Measurements from ENCODE around the gene ATM. TPM values are rescaled to one million over a fixed set of nuclear protein-coding genes. Genes with fewer than 3 reads are reported as not detected.
"Not testable (repeated sequence)": the region's sequence is repeated elsewhere in the genome, so short reads cannot be mapped to it uniquely, and the experiment has no call there.

ATM gene
- total and polyA plus RNA-seq, 2 donors (not counting 3 experiments of a cell fraction or from before 2014, with no cell fraction given), result 11.8 to 49.7 TPM

GRCh38 chr11:108370990-108371389, 148.1 kb downstream of the ATM start:
- intact Hi-C loops (cut with micrococcal nuclease), result no loop called here
- no peak overlapping the region for H2AFZ ChIP-seq (ENCODE audit: low read depth, low read length)
- dilution Hi-C loops (cut with MboI; ENCODE audit: extremely low pct_ligation_motif_present, low sequenced_read_pairs), result no loop called here
- no peak overlapping the region for H3K4me3 ChIP-seq (replicated peaks in 1 of 3; ENCODE audit: insufficient read depth in 1 of 3, low read depth in 1 of 3, low read length in 3 of 3)
- no peaks in the 10 kb centered on the region for H3K27me3 ChIP-seq (ENCODE audit: control insufficient read depth in 2 of 2, insufficient read depth in 2 of 2, low read length in 2 of 2)
- no peaks in the 10 kb centered on the region for H3K9me1 ChIP-seq (replicated peaks; ENCODE audit: control insufficient read depth, extremely low read depth, insufficient read depth, low read length)
- H3K27ac ChIP-seq (ENCODE audit: insufficient read depth, low read depth, low read length), result no peak overlapping the region
- CTCF ChIA-PET, result no interaction called here
- BruUV-seq (replicated peaks), result no TSS peak
- H3K9me3 ChIP-seq (replicated peaks; ENCODE audit: control insufficient read depth, insufficient read depth, low read length), result no peaks in the 10 kb centered on the region
- POLR2A ChIA-PET, result interaction anchor here (0.6 kb wide), 1 partner anchor 34 kb away, joined by 3 read pairs; no protein-coding TSS in a partner anchor
- TF ChIP-seq GATA2 (IDR thresholded peaks at IDR 0.05; ENCODE audit: insufficient read depth, insufficient read length, low read depth, low read length) (no peak), MYC (IDR thresholded peaks at IDR 0.05; ENCODE audit: low read depth, low read length) (no peak), POLR2A (IDR thresholded peaks at IDR 0.05; ENCODE audit: low read depth, low read length) (no peak), POLR2AphosphoS5 (IDR thresholded peaks at IDR 0.05; ENCODE audit: insufficient read depth, low read depth, low read length) (no peak), FOS (IDR thresholded peaks at IDR 0.05; ENCODE audit: borderline replicate concordance, insufficient read depth, low read length) (no peak), EZH2 (IDR thresholded peaks at IDR 0.05; ENCODE audit: borderline replicate concordance, low read depth, low read length, severe bottlenecking) (no peak), JUN (IDR thresholded peaks at IDR 0.05; ENCODE audit: borderline replicate concordance, insufficient read depth, insufficient read length, low read depth) (no peak)
- TF ChIP-seq, protein P1, sequence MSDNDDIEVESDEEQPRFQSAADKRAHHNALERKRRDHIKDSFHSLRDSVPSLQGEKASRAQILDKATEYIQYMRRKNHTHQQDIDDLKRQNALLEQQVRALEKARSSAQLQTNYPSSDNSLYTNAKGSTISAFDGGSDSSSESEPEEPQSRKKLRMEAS (IDR thresholded peaks at IDR 0.05; ENCODE audit: insufficient read depth, insufficient read length), result no peak
- TF ChIP-seq, protein P2, sequence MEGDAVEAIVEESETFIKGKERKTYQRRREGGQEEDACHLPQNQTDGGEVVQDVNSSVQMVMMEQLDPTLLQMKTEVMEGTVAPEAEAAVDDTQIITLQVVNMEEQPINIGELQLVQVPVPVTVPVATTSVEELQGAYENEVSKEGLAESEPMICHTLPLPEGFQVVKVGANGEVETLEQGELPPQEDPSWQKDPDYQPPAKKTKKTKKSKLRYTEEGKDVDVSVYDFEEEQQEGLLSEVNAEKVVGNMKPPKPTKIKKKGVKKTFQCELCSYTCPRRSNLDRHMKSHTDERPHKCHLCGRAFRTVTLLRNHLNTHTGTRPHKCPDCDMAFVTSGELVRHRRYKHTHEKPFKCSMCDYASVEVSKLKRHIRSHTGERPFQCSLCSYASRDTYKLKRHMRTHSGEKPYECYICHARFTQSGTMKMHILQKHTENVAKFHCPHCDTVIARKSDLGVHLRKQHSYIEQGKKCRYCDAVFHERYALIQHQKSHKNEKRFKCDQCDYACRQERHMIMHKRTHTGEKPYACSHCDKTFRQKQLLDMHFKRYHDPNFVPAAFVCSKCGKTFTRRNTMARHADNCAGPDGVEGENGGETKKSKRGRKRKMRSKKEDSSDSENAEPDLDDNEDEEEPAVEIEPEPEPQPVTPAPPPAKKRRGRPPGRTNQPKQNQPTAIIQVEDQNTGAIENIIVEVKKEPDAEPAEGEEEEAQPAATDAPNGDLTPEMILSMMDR (IDR thresholded peaks at IDR 0.05; ENCODE audit: extremely low read depth in 1 of 2, insufficient read depth in 1 of 2, low read depth in 1 of 2, low read length in 2 of 2), result no peak
- no peaks in the 10 kb centered on the region for H3K36me3 ChIP-seq (ENCODE audit: control insufficient read depth in 2 of 2, extremely low read depth in 1 of 2, insufficient read depth in 2 of 2, low read length in 2 of 2)
- no peaks in the 10 kb centered on the region for H4K20me1 ChIP-seq (replicated peaks; ENCODE audit: control insufficient read depth, extremely low read depth, insufficient read depth, low read length)
- DNase-seq (ENCODE audit: low read depth, low spot score) (no peak), FAIRE-seq (no peak)
- no peak overlapping the region for H3K9ac ChIP-seq (replicated peaks; ENCODE audit: extremely low read depth, insufficient read depth, low read length)
- H3K79me2 ChIP-seq (ENCODE audit: control insufficient read depth, insufficient read depth, low read length), result no peaks in the 10 kb centered on the region
- no peaks in the 10 kb centered on the region for H3K4me1 ChIP-seq (ENCODE audit: control insufficient read depth, extremely low read depth, insufficient read depth, low read length)
- H3K4me2 ChIP-seq (ENCODE audit: insufficient read depth, low read length), result no peak overlapping the region

DNA sequence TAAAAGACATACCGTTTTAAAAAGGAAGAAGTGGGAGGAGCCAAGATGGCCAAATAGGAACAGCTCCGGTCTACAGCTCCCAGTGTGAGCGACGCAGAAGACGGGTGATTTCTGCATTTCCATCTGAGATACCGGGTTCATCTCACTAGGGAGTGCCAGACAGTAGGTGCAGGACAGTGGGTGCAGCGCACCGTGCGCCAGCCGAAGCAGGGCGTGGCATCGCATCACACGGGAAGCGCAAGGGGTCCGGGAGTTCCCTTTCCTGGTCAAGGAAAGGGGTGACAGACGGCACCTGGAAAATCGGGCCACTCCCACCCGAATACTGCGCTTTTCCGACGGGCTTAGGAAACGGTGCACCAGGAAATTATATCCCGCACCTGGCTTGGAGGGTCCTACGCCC, 150.6 kb downstream of the ATM start:
- dilution Hi-C loops (cut with MboI; ENCODE audit: extremely low pct_ligation_motif_present, low sequenced_read_pairs); FAIRE-seq; intact Hi-C loops (cut with micrococcal nuclease): not testable (repeated sequence)

More for the DNA sequence above, 150.6 kb downstream of the ATM start:
- H3K79me2 ChIP-seq (ENCODE audit: control insufficient read depth, insufficient read depth, low read length); BruUV-seq (replicated peaks); H3K27me3 ChIP-seq (ENCODE audit: control insufficient read depth in 2 of 2, insufficient read depth in 2 of 2, low read length in 2 of 2); H4K20me1 ChIP-seq (replicated peaks; ENCODE audit: control insufficient read depth, extremely low read depth, insufficient read depth, low read length); H3K4me1 ChIP-seq (ENCODE audit: control insufficient read depth, extremely low read depth, insufficient read depth, low read length); H3K9ac ChIP-seq (replicated peaks; ENCODE audit: extremely low read depth, insufficient read depth, low read length); POLR2A ChIA-PET; H3K4me2 ChIP-seq (ENCODE audit: insufficient read depth, low read length); CTCF ChIA-PET; H3K36me3 ChIP-seq (ENCODE audit: control insufficient read depth in 2 of 2, extremely low read depth in 1 of 2, insufficient read depth in 2 of 2, low read length in 2 of 2); H3K27ac ChIP-seq (ENCODE audit: insufficient read depth, low read depth, low read length); H3K9me3 ChIP-seq (replicated peaks; ENCODE audit: control insufficient read depth, insufficient read depth, low read length); DNase-seq (ENCODE audit: low read depth, low spot score); H3K9me1 ChIP-seq (replicated peaks; ENCODE audit: control insufficient read depth, extremely low read depth, insufficient read depth, low read length); H2AFZ ChIP-seq (ENCODE audit: low read depth, low read length); H3K4me3 ChIP-seq (replicated peaks in 1 of 3; ENCODE audit: insufficient read depth in 1 of 3, low read depth in 1 of 3, low read length in 3 of 3): not testable (repeated sequence)
